GM12872 (cell line): ENCODE data around the gene CIBAR2.

ENCODE experiments used
- TF ChIP-seq, protein P1 (sequence below): IDR thresholded peaks from 3 replicates; pipeline ENCODE4 v1.5.1; 2011; ENCODE audit warnings: low read depth, mild to moderate bottlenecking, low read length, moderate library complexity; ENCODE audit not compliant: insufficient read depth

CIBAR2 gene

DNA sequence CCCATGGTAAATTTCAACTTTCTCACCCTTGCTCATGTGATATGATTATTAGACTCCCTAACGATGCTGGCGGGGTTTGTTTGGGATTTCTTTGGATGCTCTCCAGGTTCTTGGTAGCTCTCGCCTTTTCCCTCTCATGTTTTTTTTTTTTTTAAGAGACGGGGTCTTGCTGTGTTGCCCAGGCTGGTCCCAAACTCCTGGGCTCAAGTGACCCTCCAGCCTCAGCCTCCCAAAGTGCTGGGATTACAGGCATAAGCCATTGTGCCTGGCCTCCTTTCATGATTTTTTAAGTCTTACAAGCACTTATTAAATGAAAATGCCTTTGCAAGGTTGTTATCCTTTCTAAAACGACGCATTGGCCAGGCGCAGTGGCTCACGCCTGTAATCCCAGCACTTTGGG, 60.6 kb downstream of the CIBAR2 start:
- TF ChIP-seq, protein P1, sequence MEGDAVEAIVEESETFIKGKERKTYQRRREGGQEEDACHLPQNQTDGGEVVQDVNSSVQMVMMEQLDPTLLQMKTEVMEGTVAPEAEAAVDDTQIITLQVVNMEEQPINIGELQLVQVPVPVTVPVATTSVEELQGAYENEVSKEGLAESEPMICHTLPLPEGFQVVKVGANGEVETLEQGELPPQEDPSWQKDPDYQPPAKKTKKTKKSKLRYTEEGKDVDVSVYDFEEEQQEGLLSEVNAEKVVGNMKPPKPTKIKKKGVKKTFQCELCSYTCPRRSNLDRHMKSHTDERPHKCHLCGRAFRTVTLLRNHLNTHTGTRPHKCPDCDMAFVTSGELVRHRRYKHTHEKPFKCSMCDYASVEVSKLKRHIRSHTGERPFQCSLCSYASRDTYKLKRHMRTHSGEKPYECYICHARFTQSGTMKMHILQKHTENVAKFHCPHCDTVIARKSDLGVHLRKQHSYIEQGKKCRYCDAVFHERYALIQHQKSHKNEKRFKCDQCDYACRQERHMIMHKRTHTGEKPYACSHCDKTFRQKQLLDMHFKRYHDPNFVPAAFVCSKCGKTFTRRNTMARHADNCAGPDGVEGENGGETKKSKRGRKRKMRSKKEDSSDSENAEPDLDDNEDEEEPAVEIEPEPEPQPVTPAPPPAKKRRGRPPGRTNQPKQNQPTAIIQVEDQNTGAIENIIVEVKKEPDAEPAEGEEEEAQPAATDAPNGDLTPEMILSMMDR: no peak

DNA sequence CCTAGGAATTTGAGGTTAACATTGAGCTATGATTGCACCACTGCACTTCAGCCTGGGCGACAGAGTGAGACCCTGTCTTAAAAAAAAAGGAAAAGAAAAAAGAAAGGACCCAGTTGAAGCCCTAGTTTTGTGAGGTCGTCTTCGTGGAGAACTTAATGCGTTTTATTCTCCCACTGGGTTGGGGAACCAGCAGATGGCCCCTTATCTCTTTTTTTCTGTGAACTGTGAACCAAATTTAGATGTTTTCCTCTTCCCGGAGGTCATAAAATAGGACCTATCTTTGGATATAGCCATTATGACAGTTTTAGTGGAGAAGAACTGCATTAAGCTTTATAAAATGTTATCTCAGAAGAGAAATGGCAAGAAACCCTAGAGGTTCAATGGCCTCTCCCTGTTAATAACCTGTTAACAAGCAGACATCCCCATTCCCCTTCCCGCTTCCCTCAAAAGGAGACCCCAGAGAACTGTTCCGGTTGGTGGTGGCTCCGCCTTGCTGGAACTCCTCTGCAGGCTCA, 61.1 kb downstream of the CIBAR2 start:
- TF ChIP-seq, protein P1: no peak

DNA sequence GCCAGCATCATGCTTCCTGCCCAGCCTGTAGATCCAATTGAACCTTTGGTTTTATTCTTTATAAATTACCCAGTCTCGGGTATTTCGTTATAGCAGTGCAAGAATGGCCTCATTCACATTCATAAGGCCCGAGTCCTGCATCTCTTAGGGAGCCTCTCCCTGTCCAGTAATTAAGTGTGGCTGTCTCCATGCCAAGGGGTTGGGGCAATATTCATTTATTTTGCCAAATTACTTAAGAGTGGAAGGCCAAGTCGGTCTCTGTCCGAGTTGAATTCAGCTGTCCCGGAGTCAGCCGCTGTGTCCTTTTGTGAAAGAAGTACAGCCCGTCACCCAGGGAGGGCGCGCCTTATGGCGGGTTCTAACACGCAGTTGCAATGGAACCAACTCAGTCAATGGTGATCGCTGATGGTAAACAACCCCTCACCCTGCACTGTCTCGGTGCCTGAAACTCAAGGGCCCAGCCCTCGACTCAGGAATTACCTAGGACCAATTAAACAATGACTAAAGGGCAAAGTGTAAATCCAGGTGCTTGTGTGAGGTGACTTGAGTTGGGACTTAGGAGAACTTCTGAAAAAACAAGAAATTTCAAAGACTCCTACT, 62.5 kb downstream of the CIBAR2 start:
- TF ChIP-seq, protein P1: no peak

DNA sequence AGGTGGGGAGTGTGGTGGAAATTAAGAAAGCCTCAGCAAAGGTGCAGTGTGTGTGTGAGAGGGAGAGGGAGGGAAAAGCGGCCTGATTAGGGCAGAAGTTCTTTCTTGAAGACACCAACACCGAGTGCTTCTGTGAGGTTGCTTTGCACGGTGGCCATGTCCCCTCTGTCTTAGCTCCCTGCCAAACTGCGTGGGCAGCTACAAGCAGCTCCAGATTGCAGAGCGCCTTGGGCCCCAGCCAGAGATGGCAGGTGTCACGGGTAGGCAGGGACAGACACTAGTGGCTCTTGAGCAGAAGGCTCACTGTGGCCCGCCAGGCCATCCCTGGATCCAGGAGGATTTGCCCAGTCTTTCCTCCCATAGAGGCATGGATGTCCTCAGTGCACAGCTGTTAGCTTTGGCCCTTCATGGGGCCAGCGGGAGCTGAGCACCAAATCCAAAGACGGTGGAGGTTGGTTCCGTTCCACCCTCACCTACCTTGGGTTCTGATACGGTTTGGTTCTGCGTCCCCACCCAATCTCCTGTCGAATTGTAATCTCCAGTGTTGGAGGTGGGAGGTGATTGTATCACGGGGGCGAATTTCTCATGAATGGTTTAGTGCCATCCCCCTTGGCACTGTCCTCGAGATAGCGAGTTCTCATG, 63.2 kb downstream of the CIBAR2 start:
- TF ChIP-seq, protein P1: no peak
